Neural cell (in vitro differentiated cells): ENCODE measurements around the gene TXK.

Experiments used
- CTCF ChIP-seq: fragments of 450-650 bp; IDR thresholded peaks from 2 replicates; pipeline ENCODE4 v1.5.1; 2014; ENCODE audit warnings: antibody characterized with exemption, mild to moderate bottlenecking, moderate library complexity; ENCODE audit not compliant: poor library complexity, severe bottlenecking
- EP300 ChIP-seq: fragments of 450-650 bp; conservative IDR thresholded peaks from 2 replicates; pipeline ENCODE4 v1.6.1; 2014; ENCODE audit warnings: antibody characterized with exemption, mild to moderate bottlenecking, moderate library complexity; ENCODE audit not compliant: poor library complexity, severe bottlenecking
- EZH2 ChIP-seq: fragments of 200-600, 300-800 bp; shearing (Covaris generic), sonication (generic); IDR thresholded peaks from 2 replicates; pipeline ENCODE4 v1.6.1; 2014; ENCODE audit warnings: antibody characterized with exemption, low read length, borderline replicate concordance, mild to moderate bottlenecking; ENCODE audit not compliant: insufficient read depth, poor library complexity, severe bottlenecking
- POLR2AphosphoS5 ChIP-seq: IDR thresholded peaks from 2 replicates; pipeline ENCODE4 v1.6.1; 2012
- RAD21 ChIP-seq: fragments of 450-650 bp; conservative IDR thresholded peaks from 2 replicates; pipeline ENCODE4 v1.6.1; 2014; ENCODE audit warnings: antibody characterized with exemption, mild to moderate bottlenecking, moderate library complexity
- TAF1 ChIP-seq: IDR thresholded peaks from 2 replicates; pipeline ENCODE4 v1.6.1; 2012; ENCODE audit warnings: low read depth

GRCh38 chr4:48079972-48080391 lies 54.1 kb downstream of the TXK start:
- TF ChIP-seq CTCF: no peak
- no peak for TF ChIP-seq TAF1
- no peak for TF ChIP-seq POLR2AphosphoS5
- TF ChIP-seq EP300: no peak
- TF ChIP-seq RAD21: no peak
- TF ChIP-seq EZH2: no peak
